GM12878 (cell line): Measurements from ENCODE around the gene OSBPL5. TPM values are rescaled to one million over a fixed set of nuclear protein-coding genes. Genes with fewer than 3 reads are reported as not detected.

Experiments
- ATAC-seq: fragments of 200-7000 bp; cut with Tn5 transposase; 3 replicates; pipeline ENCODE4 v1.9.1; 2020; ENCODE audit warnings: mild to moderate bottlenecking, moderate library complexity
- BruUV-seq: library from RNA; stranded (reverse); fragments of 400-500 nt; replicated peaks from 2 replicates; lab custom pipeline; 2021; lab: Mats Ljungman, UMichigan
- CTCF ChIA-PET: fragments of 300-600 bp; sonication (Branson Sonifier 250); formaldehyde crosslinking; extraction: SDS; loops from one replicate; lab custom pipeline; 2021; ENCODE audit warnings: inconsistent platforms; lab: Yijun Ruan, JAX
- POLR2A ChIA-PET: fragments of 350-600 bp; formaldehyde crosslinking; extraction: SDS; loops from one replicate; lab custom pipeline; 2021; ENCODE audit warnings: inconsistent platforms; lab: Charles Lee
- RAD21 ChIA-PET: fragments of 300-600 bp; sonication (Branson Sonifier 250); formaldehyde crosslinking; loops from one replicate; lab custom pipeline; 2023; ENCODE audit warnings: antibody characterized with exemption; ENCODE audit not compliant: unreplicated experiment; lab: Charles Lee
- SMC1A ChIA-PET: fragments of 300-600 bp; sonication (Branson Sonifier 250); formaldehyde crosslinking; loops from one replicate; lab custom pipeline; 2023; ENCODE audit not compliant: unreplicated experiment, uncharacterized antibody; lab: Charles Lee
- DNase-seq: peaks from one replicate; pipeline ENCODE4 v3.0.0-alpha.2; 2011; ENCODE audit warnings: low read depth, low spot score
- FAIRE-seq: peaks from 3 replicates; lab custom pipeline; 2011; peaks lifted over from hg19 to GRCh38; lab: Jason Lieb, UNC
- H2AFZ ChIP-seq: 2 replicates; pipeline ENCODE4 v1.6.0; 2011; ENCODE audit warnings: low read depth, low read length, control low read depth; ENCODE audit not compliant: control insufficient read depth
- H3K27ac ChIP-seq: 2 replicates; pipeline ENCODE4 v1.5.1; 2011; ENCODE audit warnings: control low read depth; ENCODE audit not compliant: control insufficient read depth, insufficient read depth
- H3K27me3 ChIP-seq, 2 experiments: replicated peaks in 1 of 2; 2 replicates each; pipeline versions ENCODE4 v1.6.0 to v1.6.1; 2011; ENCODE audit warnings: low read length in 1 of 2; ENCODE audit not compliant: control insufficient read depth in 2 of 2, insufficient read depth in 2 of 2
- H3K36me3 ChIP-seq, 2 experiments: 2 replicates each; pipeline ENCODE4 v1.5.1; 2011; ENCODE audit warnings: low read length in 1 of 2; ENCODE audit not compliant: control insufficient read depth in 2 of 2, insufficient read depth in 2 of 2
- H3K4me1 ChIP-seq: 2 replicates; pipeline ENCODE4 v1.6.1; 2011; ENCODE audit warnings: mild to moderate bottlenecking, low read length, moderate library complexity, mixed read lengths; ENCODE audit not compliant: control insufficient read depth, insufficient read depth
- H3K4me2 ChIP-seq: 2 replicates; pipeline ENCODE4 v1.6.0; 2011; ENCODE audit warnings: control low read depth; ENCODE audit not compliant: control insufficient read depth, insufficient read depth
- H3K4me3 ChIP-seq: fragments of 200-600 bp; sonication (generic); 2 replicates; pipeline ENCODE4 v1.5.1; 2016
- H3K79me2 ChIP-seq: 2 replicates; pipeline ENCODE4 v1.6.0; 2011; ENCODE audit warnings: low read length; ENCODE audit not compliant: control insufficient read depth, insufficient read depth
- H3K9ac ChIP-seq: 2 replicates; pipeline ENCODE4 v1.8.0; 2011; ENCODE audit warnings: low read length, control low read depth, mixed read lengths; ENCODE audit not compliant: control insufficient read depth, insufficient read depth
- H3K9me3 ChIP-seq: replicated peaks from 3 replicates; pipeline ENCODE4 v1.5.1; 2011; ENCODE audit warnings: mild to moderate bottlenecking, low read length; ENCODE audit not compliant: control insufficient read depth, insufficient read depth
- H4K20me1 ChIP-seq: 2 replicates; pipeline ENCODE4 v1.6.0; 2011; ENCODE audit not compliant: control insufficient read depth, insufficient read depth
- ATF7 ChIP-seq: fragments of 450-650 bp; IDR thresholded peaks from 2 replicates; pipeline ENCODE4 v1.6.1; 2016; ENCODE audit warnings: low read depth, mild to moderate bottlenecking
- CREM ChIP-seq: IDR thresholded peaks from 2 replicates; pipeline ENCODE4 v1.6.1; 2014; ENCODE audit warnings: antibody characterized with exemption, low read depth
- GABPA ChIP-seq: IDR thresholded peaks from 2 replicates; pipeline ENCODE4 v1.6.1; 2014; ENCODE audit warnings: antibody characterized with exemption, low read depth, mild to moderate bottlenecking, inconsistent platforms
- IKZF2 ChIP-seq, 2 experiments: fragments of 450-650 bp; IDR thresholded peaks; 2 replicates each; pipeline ENCODE4 v1.6.1; 2017; ENCODE audit warnings: mild to moderate bottlenecking in 2 of 2, moderate library complexity in 2 of 2
- IRF4 ChIP-seq: IDR thresholded peaks from 2 replicates; pipeline ENCODE4 v1.6.1; 2011; ENCODE audit warnings: low read depth, low read length
- JUNB ChIP-seq: IDR thresholded peaks from 2 replicates; pipeline ENCODE4 v1.6.1; 2016; ENCODE audit warnings: antibody characterized with exemption, mild to moderate bottlenecking
- LARP7 ChIP-seq: fragments of 450-650 bp; IDR thresholded peaks from 2 replicates; pipeline ENCODE4 v1.6.1; 2017; ENCODE audit warnings: mild to moderate bottlenecking
- NBN ChIP-seq: fragments of 450-650 bp; IDR thresholded peaks from 2 replicates; pipeline ENCODE4 v1.6.1; 2016
- PML ChIP-seq: IDR thresholded peaks from 2 replicates; pipeline ENCODE4 v1.6.1; 2012; ENCODE audit warnings: low read length, inconsistent platforms
- RAD51 ChIP-seq: fragments of 450-650 bp; IDR thresholded peaks from 2 replicates; pipeline ENCODE4 v1.6.1; 2016; ENCODE audit warnings: moderate library complexity, mild to moderate bottlenecking, inconsistent platforms
- SP1 ChIP-seq: IDR thresholded peaks from one replicate; pipeline ENCODE4 v1.6.1; 2011; ENCODE audit warnings: low read depth, low read length
- SREBF2 ChIP-seq: IDR thresholded peaks from 2 replicates; pipeline ENCODE4 v1.6.1; 2012; ENCODE audit warnings: mild to moderate bottlenecking, low read length
- TCF12 ChIP-seq: IDR thresholded peaks from 2 replicates; pipeline ENCODE4 v1.6.1; 2011; ENCODE audit warnings: low read depth, mild to moderate bottlenecking, low read length
- YBX1 ChIP-seq: fragments of 450-650 bp; IDR thresholded peaks from 2 replicates; pipeline ENCODE4 v1.6.1; 2016; ENCODE audit warnings: antibody characterized with exemption
- ZBED1 ChIP-seq: IDR thresholded peaks from 2 replicates; pipeline ENCODE4 v1.6.1; 2016; ENCODE audit warnings: borderline replicate concordance
- ZNF217 ChIP-seq: fragments of 450-650 bp; IDR thresholded peaks from 2 replicates; pipeline ENCODE4 v1.6.1; 2017; ENCODE audit warnings: antibody characterized with exemption, mild to moderate bottlenecking
- ZNF24 ChIP-seq: fragments of 450-650 bp; IDR thresholded peaks from 2 replicates; pipeline ENCODE4 v1.6.1; 2017; ENCODE audit warnings: antibody characterized with exemption, mild to moderate bottlenecking
- ZSCAN29 ChIP-seq: fragments of 450-650 bp; IDR thresholded peaks from 2 replicates; pipeline ENCODE4 v1.6.1; 2017; ENCODE audit warnings: mild to moderate bottlenecking, moderate library complexity
- WGBS: methylation state at CpG from one replicate; pipeline ENCODE4 v1.1.6; 2016; ENCODE audit warnings: low lambda C conversion rate; ENCODE audit not compliant: insufficient replicate concordance, insufficient coverage; ENCODE audit errors: missing lambda C conversion rate; 5-methylcytosine and 5-hydroxymethylcytosine counted together
- in situ Hi-C: fragments of 300-500 bp; cut with MboI; formaldehyde crosslinking; loops from 9 replicates; pipeline ENCODE4 v1.14.3; 2018; ENCODE audit warnings: mixed read lengths
- intact Hi-C: fragments of 100-400 bp; cut with micrococcal nuclease; formaldehyde crosslinking; loops from one replicate; pipeline ENCODE4 v1.14.2; 2022; ENCODE audit not compliant: unreplicated experiment
- polyA plus RNA-seq, 11 experiments: library from polyadenylated mRNA; depleted of rRNA in 4 of 11; unstranded in 6 of 11; stranded (reverse) in 5 of 11; fragments of >200 nt; fragmentation: Nextera tagmentation in 4 of 11; fragmentation: Illumina TruSeq in 1 of 11; extraction: Ambion mirVana in 4 of 11; extraction: Trizol in 1 of 11; gene quantifications; 1 replicate in 1 of 11; 2 replicates in 10 of 11; pipeline versions ENCODE4 v1.2.1 to v1.2.3, GENCODE V29; 2011 to 2016; ENCODE audit warnings: inconsistent platforms in 2 of 11, missing spikeins in 2 of 11, low read depth in 1 of 11
- total RNA-seq, 4 experiments: library from RNA; depleted of rRNA in 3 of 4; stranded (reverse); fragments of >200 nt in 3 of 4; fragmentation: Illumina TruSeq in 1 of 4; extraction: Trizol in 1 of 4; gene quantifications; 2 replicates each; pipeline versions ENCODE4 v1.2.1 to v1.2.3, GENCODE V29; 2013 to 2021
- TF ChIP-seq, protein P1 (sequence below): fragments of 150-350 bp; IDR thresholded peaks from 2 replicates; pipeline ENCODE4 v1.6.1; 2014; ENCODE audit warnings: mild to moderate bottlenecking, low read depth, low read length
- TF ChIP-seq, protein P2 (sequence below): IDR thresholded peaks from 2 replicates; pipeline ENCODE4 v1.6.1; 2011; ENCODE audit warnings: borderline replicate concordance, low read depth, mild to moderate bottlenecking, moderate library complexity, low read length; ENCODE audit not compliant: insufficient read depth, poor library complexity, severe bottlenecking

Gene OSBPL5
- total and polyA plus RNA-seq, 10 of the 15 experiments (the other 5 are each of a cell fraction or from before 2014, with no cell fraction given): not detected

GRCh38 chr11:3080104-3080503 is 85.0 kb downstream of the OSBPL5 start:
- SMC1A ChIA-PET: interaction anchor here (0.7 kb wide), 1 partner anchor 44 kb away, joined by 3 read pairs; no protein-coding TSS in a partner anchor
- RAD21 ChIA-PET: no interaction called here
- in situ Hi-C loops (no loop called here), intact Hi-C loops (no loop called here)
- no peak for ATAC-seq
- no peak for DNase-seq
- no peaks in the 10 kb centered on the region for H3K27me3 ChIP-seq
- POLR2A ChIA-PET: no interaction called here
- no peak for FAIRE-seq
- no peaks in the 10 kb centered on the region for H3K9me3 ChIP-seq
- BruUV-seq: no TSS peak
- no peaks in the 10 kb centered on the region for H3K79me2 ChIP-seq
- no peak overlapping the region for H3K4me2 ChIP-seq
- 29% methylated on average over 1 of the region's 1 CpG for WGBS
- no peak overlapping the region for H3K4me3 ChIP-seq
- H3K36me3 ChIP-seq: no peaks in the 10 kb centered on the region
- no peak for TF ChIP-seq ATF7
- no peak for TF ChIP-seq NBN
- no peak for TF ChIP-seq YBX1
- TF ChIP-seq GABPA: no peak
- no peak for TF ChIP-seq ZBED1
- no peak for TF ChIP-seq ZNF24
- TF ChIP-seq RAD51: no peak
- TF ChIP-seq SP1: no peak
- no peak for TF ChIP-seq ZNF217
- TF ChIP-seq IRF4: no peak
- no peak for TF ChIP-seq TCF12
- no peak for TF ChIP-seq JUNB
- TF ChIP-seq SREBF2: no peak
- TF ChIP-seq LARP7: no peak
- TF ChIP-seq, protein P1, sequence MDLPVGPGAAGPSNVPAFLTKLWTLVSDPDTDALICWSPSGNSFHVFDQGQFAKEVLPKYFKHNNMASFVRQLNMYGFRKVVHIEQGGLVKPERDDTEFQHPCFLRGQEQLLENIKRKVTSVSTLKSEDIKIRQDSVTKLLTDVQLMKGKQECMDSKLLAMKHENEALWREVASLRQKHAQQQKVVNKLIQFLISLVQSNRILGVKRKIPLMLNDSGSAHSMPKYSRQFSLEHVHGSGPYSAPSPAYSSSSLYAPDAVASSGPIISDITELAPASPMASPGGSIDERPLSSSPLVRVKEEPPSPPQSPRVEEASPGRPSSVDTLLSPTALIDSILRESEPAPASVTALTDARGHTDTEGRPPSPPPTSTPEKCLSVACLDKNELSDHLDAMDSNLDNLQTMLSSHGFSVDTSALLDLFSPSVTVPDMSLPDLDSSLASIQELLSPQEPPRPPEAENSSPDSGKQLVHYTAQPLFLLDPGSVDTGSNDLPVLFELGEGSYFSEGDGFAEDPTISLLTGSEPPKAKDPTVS: no peak
- TF ChIP-seq IKZF2 (IDR thresholded peaks at IDR 0.05): no peak
- TF ChIP-seq PML: no peak
- no peak for TF ChIP-seq ZSCAN29
- TF ChIP-seq CREM: no peak
- TF ChIP-seq, protein P2, sequence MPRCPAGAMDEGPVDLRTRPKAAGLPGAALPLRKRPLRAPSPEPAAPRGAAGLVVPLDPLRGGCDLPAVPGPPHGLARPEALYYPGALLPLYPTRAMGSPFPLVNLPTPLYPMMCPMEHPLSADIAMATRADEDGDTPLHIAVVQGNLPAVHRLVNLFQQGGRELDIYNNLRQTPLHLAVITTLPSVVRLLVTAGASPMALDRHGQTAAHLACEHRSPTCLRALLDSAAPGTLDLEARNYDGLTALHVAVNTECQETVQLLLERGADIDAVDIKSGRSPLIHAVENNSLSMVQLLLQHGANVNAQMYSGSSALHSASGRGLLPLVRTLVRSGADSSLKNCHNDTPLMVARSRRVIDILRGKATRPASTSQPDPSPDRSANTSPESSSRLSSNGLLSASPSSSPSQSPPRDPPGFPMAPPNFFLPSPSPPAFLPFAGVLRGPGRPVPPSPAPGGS: no peak
- no peaks in the 10 kb centered on the region for H4K20me1 ChIP-seq
- H3K4me1 ChIP-seq: no peaks in the 10 kb centered on the region
- no peak overlapping the region for H2AFZ ChIP-seq
- no peak overlapping the region for H3K9ac ChIP-seq
- CTCF ChIA-PET: no interaction called here
- no peak overlapping the region for H3K27ac ChIP-seq
